GM18868 (cell line): ENCODE results near the gene TLE5.

Experiments used
- ATAC-seq: cut with Tn5 transposase; IDR thresholded peaks from one replicate; pipeline ENCODE4 v1.9.1; 2021; ENCODE audit warnings: mild to moderate bottlenecking, moderate library complexity; ENCODE audit not compliant: unreplicated experiment

The TLE5 gene, protein sequence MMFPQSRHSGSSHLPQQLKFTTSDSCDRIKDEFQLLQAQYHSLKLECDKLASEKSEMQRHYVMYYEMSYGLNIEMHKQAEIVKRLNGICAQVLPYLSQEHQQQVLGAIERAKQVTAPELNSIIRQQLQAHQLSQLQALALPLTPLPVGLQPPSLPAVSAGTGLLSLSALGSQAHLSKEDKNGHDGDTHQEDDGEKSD

GRCh38 chr19:3062165-3063105 lies at the start of gene TLE5:
TSS of gene TLE5 (minus strand) at chr19:3062495. CDS start at chr19:3062200, 295 bp downstream.
- peak; percentile 40 for ATAC-seq

- ATAC-seq = no peak
These were observed 49.4 kb upstream of the TLE5 start for GRCh38 chr19:3111586-3112247.

GRCh38 chr19:3110126-3110825 lies 48.0 kb upstream of the TLE5 start:
- ATAC-seq = no peak

DNA sequence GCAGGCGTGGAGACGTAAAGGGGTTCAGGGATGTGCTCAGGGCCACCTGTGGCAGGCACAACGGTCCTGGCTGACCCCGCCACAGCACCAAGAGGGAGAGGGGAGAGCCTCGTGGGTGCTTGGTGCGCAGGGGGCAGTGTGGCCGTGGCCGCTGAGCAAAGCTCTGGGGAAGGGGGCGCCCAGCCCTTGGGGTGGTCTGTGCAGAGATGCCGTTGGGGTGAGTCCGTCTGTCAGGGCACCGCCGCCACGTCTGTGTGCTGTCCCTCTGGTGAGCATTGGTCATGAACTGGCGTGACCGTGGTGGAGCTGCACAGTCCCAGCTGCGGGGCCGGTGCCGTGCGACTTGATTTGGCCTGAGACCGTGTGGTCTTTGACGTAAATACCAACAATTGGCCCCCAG lies 47.2 kb upstream of the TLE5 start:
- no peak for ATAC-seq

DNA sequence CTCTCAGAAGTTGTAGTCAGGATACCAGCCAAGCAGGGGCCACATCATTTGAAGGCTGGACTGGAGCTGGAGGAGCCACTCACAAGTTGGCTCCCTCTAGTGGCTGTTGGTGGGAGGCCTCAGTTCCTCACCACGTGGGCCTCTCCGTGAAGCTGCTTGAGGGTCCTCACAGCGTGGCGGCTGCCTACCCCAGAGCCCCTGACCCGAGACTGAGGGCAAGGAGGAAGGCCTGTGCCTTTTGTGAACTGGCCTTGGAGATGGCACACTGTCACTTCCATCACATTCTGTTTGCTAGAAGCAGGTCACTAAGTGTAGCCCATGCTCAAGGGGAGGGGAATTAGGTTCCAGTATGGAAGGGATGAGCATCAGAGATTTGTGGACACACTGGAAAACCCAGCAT lies 46.5 kb upstream of the TLE5 start:
- no peak for ATAC-seq

GRCh38 chr19:3107658-3108057 lies 45.4 kb upstream of the TLE5 start:
- no peak for ATAC-seq

DNA sequence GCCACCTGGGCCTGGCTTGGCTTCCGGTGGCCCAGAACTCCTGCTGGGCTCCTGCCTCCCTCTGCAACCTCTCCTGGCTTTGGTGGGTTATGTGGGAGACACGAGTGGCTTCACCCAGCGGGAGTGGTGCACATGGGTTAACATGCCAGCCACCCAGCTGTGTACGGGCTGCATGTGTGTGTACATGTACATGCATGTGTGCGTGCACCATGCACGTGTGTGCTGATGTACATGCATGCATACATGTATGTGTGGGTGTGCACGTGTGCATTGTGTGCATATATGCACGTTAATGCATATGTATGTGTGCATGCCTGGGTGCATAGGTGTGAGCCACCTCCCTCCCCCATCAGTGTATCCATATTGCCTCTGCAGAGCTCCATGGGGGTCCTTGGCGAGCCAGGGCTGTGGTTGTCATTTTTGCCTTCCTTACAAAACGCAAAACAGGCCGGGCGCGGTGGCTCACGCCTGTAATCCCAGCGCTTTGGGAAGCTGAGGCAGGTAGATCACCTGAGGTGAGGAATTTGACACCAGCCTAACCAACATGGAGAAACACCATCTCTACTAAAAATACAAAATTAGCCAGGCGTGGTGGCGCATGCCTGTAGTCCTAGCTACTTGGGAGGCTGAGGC lies 44.3 kb upstream of the TLE5 start:
- ATAC-seq = no peak

DNA sequence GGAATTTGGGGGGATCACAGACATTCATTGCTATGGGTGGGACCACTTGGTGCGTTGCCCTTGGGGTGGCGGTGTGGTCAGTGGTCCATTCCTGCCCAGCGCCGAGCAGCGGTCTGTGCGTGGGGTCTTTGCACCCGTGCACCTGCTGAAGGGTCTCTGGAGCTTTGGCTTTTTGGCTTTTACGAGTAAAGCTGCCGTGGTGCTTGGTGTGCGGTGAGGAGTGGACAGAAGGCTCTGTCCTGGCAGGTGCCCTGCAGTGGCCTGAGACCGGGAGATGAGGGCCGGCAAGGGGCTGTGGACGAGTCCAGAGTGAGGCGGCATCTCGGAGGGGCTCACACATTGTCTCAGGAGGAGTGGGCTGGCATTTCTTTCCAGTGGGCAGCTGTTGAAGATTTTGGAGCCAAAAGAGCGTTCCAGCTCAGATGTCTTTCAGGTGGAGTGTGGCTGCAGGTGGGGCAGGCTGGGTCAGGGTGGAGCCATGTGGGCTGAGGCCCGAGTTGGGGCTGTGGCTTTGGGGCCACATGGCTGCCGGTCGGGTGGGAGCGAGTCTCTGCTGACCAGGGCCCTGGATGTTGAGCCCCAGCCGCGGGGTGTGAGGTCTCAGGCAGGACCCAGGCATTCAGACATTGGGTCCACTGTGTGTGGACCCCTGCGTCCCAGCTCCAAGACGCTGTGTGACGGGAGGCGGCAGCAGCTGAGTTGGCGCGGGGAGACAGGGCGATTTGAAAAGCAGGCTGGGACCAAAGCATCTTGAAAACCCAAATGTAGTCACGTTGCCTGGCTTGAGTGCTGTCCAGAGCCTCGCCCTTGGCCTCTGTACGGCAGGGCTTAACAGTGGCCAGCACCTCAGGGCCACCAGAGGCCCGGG lies 43.6 kb upstream of the TLE5 start:
- no peak for ATAC-seq

DNA sequence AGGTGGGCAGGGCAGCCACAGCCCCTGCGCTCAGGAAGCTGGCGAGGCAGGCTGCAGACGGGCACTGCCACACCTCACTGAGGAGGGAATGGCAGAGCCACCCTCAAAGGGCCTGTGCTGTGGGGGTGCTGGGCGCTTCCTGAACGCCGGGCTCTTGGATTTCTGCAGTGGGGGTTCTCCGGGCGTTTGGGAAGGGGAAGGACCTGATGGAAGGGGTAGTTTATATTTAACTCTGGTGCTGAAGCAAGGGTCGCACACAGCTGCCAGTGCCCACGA lies 42.4 kb upstream of the TLE5 start:
- no peak for ATAC-seq

DNA sequence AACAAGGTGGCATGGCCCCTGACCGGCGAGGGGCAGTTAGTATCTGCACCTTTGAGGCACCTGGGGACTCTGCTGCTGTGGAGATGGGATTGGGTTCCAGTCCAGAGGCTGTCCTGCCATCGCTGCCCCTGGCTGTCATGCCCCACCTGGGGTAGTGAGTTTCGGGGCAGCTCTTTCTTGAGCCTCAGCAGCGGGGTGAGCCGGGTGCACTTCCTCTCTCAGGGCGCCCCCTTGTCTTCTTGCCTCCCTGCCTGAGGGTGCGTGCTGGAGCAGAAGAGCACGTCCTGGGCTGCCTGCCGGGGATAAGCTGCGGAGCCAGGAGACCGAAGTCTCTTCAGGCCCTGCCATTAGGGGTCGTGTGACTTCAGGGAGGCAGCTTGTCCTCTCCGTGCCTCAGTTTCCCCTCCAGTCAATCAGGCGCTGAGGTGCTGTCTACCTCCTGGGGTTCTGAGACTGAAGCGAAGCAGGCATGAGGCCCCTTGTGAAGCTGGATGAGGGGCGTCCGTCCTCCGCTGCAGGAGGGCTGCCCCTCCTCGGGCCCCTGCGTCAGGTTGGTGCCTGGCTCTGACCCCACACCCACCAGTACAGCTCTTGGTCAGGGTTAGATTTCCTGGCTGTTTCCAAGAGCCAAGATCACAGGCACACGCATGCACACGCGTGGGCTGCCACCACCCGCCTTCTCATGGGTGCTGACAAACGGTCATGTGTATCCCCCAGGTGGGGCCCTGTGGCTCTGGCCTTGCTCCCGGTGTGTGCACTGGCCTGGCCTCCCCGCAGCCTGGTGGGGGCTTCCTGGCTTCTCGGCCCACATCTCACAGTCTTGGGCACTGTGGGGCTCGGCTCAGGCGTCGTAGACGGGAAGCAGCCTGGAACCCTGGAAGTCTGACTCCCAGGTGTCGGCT lies 40.2 kb upstream of the TLE5 start:
- ATAC-seq = no peak

- no peak for ATAC-seq
These were observed 38.7 kb upstream of the TLE5 start for GRCh38 chr19:3100747-3101730.

GRCh38 chr19:3100331-3100730 lies 38.0 kb upstream of the TLE5 start:
- ATAC-seq = no peak

DNA sequence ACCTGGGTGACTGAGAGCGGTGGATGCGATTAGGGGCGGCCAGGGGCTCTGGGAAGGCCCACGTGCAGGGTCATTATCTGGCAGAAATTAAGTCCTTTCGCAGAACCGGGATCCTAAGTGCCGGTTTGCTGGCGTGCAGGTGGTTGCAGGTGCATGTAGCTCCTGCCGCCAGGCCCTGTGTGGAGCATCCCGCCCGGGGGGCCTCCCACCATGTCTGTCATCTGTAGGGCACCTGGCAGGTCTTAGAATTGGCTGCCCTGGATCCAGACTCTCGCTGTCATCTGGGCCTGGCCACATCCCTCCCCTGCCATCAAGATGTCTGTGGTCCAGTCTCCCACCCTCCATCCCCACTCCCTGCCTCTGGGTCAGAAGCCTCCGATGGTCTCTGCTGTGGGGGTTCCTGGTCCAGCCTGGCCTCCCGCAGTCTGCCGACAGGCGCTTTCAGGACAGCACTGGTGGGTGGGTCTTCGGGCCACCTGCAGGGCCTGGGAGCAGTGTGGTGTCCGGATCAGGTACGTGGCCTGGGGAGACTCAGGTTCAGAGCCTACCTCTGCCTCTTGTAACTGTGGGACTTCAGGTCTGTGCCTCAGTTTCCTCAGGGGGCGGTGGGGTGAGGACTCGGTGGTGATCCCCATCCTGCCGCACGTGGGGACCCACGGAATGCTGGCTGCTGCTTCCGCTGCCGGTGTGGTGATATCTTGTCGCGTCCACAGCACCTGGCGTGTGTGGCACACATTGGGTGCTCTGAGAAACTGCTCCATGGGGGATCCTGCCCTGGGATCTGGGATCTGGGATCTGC lies 37.3 kb upstream of the TLE5 start:
- ATAC-seq = no peak

DNA sequence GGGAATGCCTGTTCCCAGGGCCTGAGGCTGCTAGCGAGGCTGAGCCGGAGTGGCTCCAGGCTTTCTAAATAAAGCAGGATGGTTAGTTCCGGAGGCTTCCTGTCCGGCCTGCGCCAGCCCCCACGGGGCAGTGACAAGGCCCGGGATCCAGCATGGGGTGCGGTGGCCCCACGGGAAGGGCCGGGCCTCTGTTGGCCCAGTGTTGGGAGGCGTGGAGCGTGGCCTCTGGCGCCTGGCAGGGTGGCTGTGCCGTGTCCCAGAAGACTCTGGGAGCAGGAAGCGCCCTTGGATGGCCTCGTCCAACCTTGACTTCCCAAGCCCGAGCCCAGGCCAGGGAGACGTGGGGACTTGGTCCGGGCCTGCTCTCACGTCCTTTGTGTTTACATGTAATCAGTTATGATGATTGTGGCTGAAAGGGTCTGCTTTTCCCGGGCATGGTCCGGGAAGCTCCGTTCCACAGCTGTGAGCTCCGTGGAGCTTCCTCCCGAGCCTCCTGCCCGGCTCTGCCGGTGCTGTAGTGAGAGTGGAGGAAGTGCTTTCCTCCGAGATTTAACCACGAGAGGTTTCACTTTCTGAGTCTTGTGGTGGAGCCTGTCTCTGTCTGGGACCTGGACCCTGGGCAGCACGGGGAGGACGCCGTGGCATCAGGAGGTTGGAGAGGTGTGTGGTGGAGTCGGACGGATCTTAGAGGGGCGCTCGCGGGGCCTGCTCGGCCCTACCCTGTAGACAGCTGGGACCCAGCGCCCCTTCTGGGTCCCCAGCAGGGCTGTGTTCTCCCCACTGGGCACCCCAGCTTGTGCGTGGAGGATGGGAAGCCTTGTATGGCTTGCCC lies 36.4 kb upstream of the TLE5 start:
- ATAC-seq = no peak

GRCh38 chr19:3098141-3098514 lies 35.8 kb upstream of the TLE5 start:
- no peak for ATAC-seq

DNA sequence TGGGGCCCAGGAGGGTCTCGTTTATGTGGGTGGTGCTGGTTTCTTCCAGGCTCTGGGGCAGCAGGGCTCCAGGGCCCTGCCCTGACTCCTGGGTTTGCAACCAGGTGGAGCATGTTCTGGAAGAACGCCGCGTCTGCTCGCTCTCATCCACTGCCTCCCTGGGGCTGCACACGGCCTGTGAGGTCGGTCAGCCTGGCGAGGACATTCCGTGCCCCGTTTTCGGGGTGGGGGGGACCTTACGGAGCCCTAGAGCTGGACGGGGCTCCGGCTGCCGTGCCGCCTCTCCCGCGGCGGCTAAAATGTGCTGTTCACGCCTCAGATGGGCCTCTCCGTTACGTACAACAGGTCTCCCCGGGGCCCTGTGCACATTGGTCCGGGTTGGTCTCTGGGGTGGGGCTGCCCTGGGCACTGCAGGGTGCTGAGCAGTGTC lies 35.2 kb upstream of the TLE5 start:
- ATAC-seq = no peak
